AG04449 (cell line): Measurements from ENCODE around the gene TFDP2.

Experiments
- CTCF ChIA-PET: fragments of 350-600 bp; formaldehyde crosslinking; extraction: SDS; loops from one replicate; lab custom pipeline; 2021; ENCODE audit warnings: antibody characterized with exemption; lab: Yijun Ruan, JAX
- POLR2A ChIA-PET: fragments of 400-600, 350-600 bp; formaldehyde crosslinking; extraction: SDS; loops from one replicate; lab custom pipeline; 2020; ENCODE audit warnings: antibody characterized with exemption, inconsistent platforms; lab: Yijun Ruan, JAX
- DNase-seq: peaks from one replicate; pipeline ENCODE4 v3.0.0-alpha.2; 2010; ENCODE audit warnings: low read depth, low spot score
- H3K4me3 ChIP-seq: 2 replicates; pipeline ENCODE4 v1.5.1; 2011; ENCODE audit warnings: low read depth, mild to moderate bottlenecking, control low read depth, low read length
- CTCF ChIP-seq: IDR thresholded peaks from one replicate; pipeline ENCODE4 v1.5.1; 2011; ENCODE audit warnings: mild to moderate bottlenecking, moderate library complexity, low read length, control low read depth, inconsistent platforms; ENCODE audit not compliant: insufficient read depth; ENCODE audit errors: missing control alignments

Gene TFDP2

DNA sequence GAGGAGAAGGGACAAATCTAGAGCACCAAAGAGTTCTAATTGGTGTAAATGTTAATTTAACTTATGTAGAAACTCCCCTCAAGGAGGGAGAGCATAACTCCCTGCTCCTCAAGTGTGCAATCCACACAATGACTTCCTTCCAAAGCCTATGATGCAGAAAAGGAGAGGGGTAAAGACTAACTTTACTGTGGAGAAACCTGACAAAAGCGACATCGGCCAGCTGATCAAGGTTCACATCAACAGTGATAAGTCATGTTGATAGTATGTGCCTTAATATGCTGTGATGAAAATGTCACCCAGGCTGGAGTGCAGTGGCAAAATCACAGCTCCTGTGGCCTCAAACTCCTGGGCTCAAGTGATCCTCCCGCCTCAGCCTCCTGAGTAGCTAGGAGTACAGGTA lies 76.5 kb downstream of the TFDP2 start:
- POLR2A ChIA-PET: no interaction called here

DNA sequence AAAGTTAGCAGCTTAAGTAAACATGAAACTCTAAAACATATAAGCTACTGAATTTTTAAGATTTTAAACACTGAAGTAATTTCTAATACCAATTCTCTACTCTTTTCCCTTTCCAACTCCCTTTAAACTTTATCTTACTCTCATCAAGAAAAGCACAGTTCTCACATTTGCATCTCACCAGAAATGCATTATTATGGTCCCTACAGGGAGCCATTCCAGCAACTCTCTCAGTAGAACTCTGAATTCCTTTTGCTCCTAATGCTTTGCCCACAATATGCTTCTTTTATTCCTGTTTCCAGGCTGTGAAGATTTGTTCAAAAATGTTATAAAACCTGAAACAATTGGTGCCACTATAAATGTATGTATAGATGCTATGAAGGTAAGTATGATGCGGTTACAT lies 83.4 kb downstream of the TFDP2 start:
- CTCF ChIA-PET: interaction anchor here (1.0 kb wide), 2 partner anchors 10 to 214 kb away, joined by 3 to 5 read pairs; no protein-coding TSS in a partner anchor
- POLR2A ChIA-PET: no interaction called here
- no peak for TF ChIP-seq CTCF
- no peak overlapping the region for H3K4me3 ChIP-seq
- no peak for DNase-seq

More for the DNA sequence above, 76.5 kb downstream of the TFDP2 start:
- H3K4me3 ChIP-seq: no peak overlapping the region
- TF ChIP-seq CTCF: no peak
- CTCF ChIA-PET: interaction anchor here (0.7 kb wide), 1 partner anchor 990 kb away, joined by 4 read pairs; no protein-coding TSS in a partner anchor
- no peak for DNase-seq

GRCh38 chr3:142065344-142065743 lies 84.0 kb downstream of the TFDP2 start:
- no peak overlapping the region for H3K4me3 ChIP-seq
- no peak for DNase-seq
- CTCF ChIA-PET: interaction anchor here (1.0 kb wide), 2 partner anchors 11 to 215 kb away, joined by 3 to 5 read pairs; no protein-coding TSS in a partner anchor
- POLR2A ChIA-PET: no interaction called here
- no peak for TF ChIP-seq CTCF

DNA sequence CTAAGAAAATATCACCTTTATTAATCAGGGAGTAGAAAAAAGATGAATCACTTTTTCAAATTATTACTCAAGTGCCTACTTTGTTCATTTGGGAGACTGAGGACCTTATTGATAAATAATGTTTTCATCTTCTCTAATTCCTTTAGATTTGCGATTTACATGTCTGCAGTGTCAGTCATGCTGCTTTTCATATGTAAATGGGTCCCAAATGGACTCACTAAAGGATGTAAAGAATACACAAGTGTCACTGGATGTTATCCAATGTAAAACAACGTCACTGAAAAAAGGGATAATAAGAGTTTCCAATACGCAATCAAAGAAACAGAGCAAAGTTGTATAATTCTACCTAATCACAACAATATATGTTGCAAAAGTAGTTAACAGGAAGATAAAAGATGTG lies 84.9 kb downstream of the TFDP2 start:
- DNase-seq: no peak
- POLR2A ChIA-PET: no interaction called here
- CTCF ChIA-PET: interaction anchor here (0.5 kb wide), 1 partner anchor 17 kb away, joined by 3 read pairs; no protein-coding TSS in a partner anchor
- H3K4me3 ChIP-seq: no peak overlapping the region
- no peak for TF ChIP-seq CTCF

- TF ChIP-seq CTCF: no peak
- POLR2A ChIA-PET: interaction anchor here (0.6 to 1.2 kb wide), 2 partner anchors 30 to 59 kb away, joined by 3 read pairs; no protein-coding TSS in a partner anchor
- CTCF ChIA-PET: interaction anchor here (1.1 kb wide), 2 partner anchors 30 to 44 kb away, joined by 3 read pairs; no protein-coding TSS in a partner anchor
- DNase-seq: no peak
- H3K4me3 ChIP-seq: no peak overlapping the region
These were observed 92.0 kb downstream of the TFDP2 start for GRCh38 chr3:142057331-142057725.

DNA sequence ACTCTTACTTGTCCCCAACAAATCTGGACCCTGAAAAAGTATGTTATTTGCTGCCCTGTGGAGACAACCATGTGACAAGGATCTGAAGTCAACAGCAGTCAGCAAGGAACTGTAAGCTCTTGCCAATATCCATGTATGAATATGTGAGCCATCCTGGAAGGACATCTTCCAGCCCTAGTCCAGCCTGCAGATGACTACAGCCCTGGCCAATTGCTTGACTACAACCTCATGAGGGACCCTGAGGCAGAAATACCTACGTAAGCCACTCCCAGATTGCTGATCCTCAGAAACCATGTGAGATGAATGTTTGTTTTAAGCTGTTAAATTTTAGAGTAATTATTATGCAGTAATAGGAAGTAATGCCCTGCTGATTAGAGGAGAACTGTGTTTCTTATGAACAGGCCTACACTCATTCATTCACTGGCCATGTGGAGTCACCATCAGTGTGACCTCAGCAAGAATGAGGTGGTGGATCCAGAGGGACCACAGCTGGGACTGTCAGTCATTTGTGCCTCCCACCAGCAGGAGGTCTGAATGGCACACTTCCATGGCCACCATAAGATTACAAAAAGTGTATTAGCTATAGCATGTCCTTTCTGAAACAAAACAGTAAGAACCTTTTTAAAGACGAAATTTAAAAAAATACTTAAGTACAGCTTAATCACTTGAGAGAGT lies 92.6 kb downstream of the TFDP2 start:
- no peak for DNase-seq
- H3K4me3 ChIP-seq: no peak overlapping the region
- no peak for TF ChIP-seq CTCF
- CTCF ChIA-PET: interaction anchor here (1.1 kb wide), 2 partner anchors 31 to 43 kb away, joined by 3 read pairs; no protein-coding TSS in a partner anchor
- POLR2A ChIA-PET: interaction anchor here (1.2 kb wide), 1 partner anchor 31 kb away, joined by 3 read pairs; no protein-coding TSS in a partner anchor
